H4 (cell line): ENCODE results near the gene H6PD. TPM values are rescaled to one million over a fixed set of nuclear protein-coding genes. Genes with fewer than 3 reads are reported as not detected.

Experiments used
- DNase-seq: peaks from one replicate; pipeline ENCODE4 v3.0.0-alpha.2; 2015; ENCODE audit warnings: low spot score
- total RNA-seq: library from RNA; depleted of rRNA; stranded (reverse); fragments of >200 nt; shearing (Covaris generic); gene quantifications from 2 replicates; pipeline ENCODE4 v1.2.3, GENCODE V29; 2014

Gene H6PD
- total RNA-seq, 1 experiment from 2014 or later, result 10.0 TPM

- DNase-seq, result no peak
Observed at GRCh38 chr1:9240914-9241820, 6.6 kb downstream of the H6PD start.

GRCh38 chr1:9241891-9242290 lies 7.3 kb downstream of the H6PD start:
- DNase-seq, result no peak

- DNase-seq, result peak; percentile 26
Observed at GRCh38 chr1:9242338-9242969, 7.9 kb downstream of the H6PD start.

GRCh38 chr1:9243066-9243739 lies 8.6 kb downstream of the H6PD start:
- DNase-seq, result no peak

- DNase-seq, result no peak
Observed at GRCh38 chr1:9244501-9245229, 10.1 kb downstream of the H6PD start.

- no peak for DNase-seq
Observed at GRCh38 chr1:9245230-9245619, 10.7 kb downstream of the H6PD start.

GRCh38 chr1:9245661-9246060 lies 11.1 kb downstream of the H6PD start:
- DNase-seq, result no peak

- no peak for DNase-seq
Observed at GRCh38 chr1:9246215-9246614, 11.6 kb downstream of the H6PD start.

GRCh38 chr1:9246841-9247785 lies 12.5 kb downstream of the H6PD start:
- DNase-seq, result no peak

- no peak for DNase-seq
Observed at GRCh38 chr1:9247894-9248293, 13.3 kb downstream of the H6PD start.

- no peak for DNase-seq
Observed at GRCh38 chr1:9248341-9249262, 14.0 kb downstream of the H6PD start.

GRCh38 chr1:9249263-9249533 lies 14.6 kb downstream of the H6PD start:
- no peak for DNase-seq

- DNase-seq, result no peak
Observed at GRCh38 chr1:9249534-9250410, 15.2 kb downstream of the H6PD start.

GRCh38 chr1:9250411-9251381 lies 16.1 kb downstream of the H6PD start:
- DNase-seq, result no peak

GRCh38 chr1:9251501-9251900 lies 16.9 kb downstream of the H6PD start:
- no peak for DNase-seq

GRCh38 chr1:9253004-9253403 lies 18.4 kb downstream of the H6PD start:
- DNase-seq, result no peak

GRCh38 chr1:9253453-9254105 lies 19.0 kb downstream of the H6PD start:
- no peak for DNase-seq
